Iris pigment epithelial cell (primary cell): ENCODE data around the gene MPHOSPH8.
"Not testable (repeated sequence)": the region's sequence is repeated elsewhere in the genome, so short reads cannot be mapped to it uniquely, and the experiment has no call there.

ENCODE experiments used
- DNase-seq: peaks from one replicate; pipeline ENCODE4 v3.0.0-alpha.2; 2011; ENCODE audit warnings: low read depth

Gene MPHOSPH8

DNA sequence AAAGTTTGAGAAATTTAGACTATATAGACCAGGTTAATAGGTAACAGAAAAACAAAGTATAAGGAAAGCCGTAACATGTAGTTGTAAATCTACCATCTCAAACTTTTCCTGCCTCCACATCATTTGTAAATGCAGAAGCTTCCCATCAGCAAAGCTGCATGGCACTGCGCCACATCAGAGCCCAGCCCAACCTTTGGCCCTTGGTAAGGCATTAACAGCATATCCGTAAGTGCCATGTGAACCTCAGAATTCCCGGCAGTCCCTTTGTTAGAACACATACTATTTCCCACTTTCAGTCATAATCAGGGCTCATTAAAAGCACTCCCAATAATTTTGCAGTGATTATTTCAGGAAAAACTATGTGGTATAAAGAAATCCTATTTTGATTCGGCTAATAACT, 51.6 kb downstream of the MPHOSPH8 start:
- DNase-seq: no peak

DNA sequence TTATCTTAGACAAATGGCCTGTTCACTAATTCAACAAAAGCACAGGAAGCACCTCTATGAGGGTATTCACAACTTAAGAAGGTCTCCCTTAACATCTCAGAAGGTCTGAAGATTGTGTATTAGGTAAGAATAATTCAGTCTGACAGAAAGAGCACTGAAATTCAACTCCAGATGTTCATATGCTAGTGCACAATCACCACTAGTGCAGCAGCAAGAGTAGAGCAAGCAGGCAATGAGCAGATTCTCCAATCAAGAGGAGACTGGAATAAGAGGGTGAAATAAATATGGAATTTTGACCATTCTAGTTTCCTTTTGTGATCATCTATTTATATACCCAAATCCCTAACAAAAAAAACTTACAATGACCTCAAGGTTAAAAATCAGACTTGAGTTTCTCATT, 52.0 kb downstream of the MPHOSPH8 start:
- DNase-seq: no peak

DNA sequence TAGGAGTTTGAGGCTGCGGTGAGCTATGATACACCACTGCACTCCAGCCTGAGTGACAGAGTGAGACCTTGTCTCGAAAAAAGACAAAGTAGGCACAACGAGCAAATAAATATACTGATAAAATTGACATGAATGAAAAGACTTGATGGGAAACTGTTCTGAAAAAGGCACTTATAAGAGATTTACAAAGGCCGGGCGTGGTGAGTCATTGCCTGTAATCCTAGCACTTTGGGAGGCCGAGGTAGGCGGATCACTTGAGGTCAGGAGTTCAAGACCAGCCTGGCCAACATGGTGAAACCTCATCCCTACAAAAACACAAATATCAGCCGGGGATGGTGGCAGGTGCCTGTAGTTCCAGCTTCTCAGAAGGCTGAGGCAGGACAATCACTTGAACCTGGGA, 58.0 kb downstream of the MPHOSPH8 start:
- DNase-seq: peak; percentile 85

DNA sequence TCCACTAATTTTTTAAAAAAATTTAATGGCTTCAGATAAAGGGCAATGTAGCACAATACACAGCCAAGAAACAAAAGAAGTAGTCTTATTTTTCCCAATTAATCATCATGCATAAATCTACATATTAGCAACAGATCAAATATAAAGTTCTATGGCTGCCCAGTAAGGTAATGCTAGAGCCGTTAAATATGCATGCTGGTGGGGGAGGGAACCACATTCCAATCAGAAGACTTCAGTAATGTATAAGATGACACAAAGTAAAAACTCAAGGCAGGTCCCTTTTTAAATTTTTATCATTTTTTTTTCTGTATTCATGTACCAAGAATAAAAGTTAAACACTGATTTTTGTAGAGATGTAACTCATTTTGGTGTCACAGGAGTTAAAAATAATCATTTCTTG, 62.0 kb downstream of the MPHOSPH8 start:
- no peak for DNase-seq

DNA sequence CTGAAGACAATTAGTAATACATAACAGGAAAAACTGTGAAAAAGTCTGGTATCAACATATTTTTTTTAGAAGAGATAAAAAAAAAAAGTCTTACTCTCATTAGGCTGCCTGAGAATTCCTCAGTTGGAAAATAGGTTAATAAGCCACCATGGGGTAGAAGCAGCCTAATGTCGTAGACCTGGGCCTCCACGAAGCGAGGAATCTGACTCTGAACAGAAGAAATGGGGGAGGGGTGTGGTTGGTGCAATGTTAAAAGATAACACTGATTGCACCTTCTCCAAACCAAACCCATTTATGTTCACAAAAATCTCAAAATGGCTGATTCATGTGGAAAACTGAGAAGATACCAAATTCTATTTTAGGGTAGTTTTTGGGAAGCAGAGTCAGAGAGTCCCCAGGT, 62.4 kb downstream of the MPHOSPH8 start:
- DNase-seq: no peak

DNA sequence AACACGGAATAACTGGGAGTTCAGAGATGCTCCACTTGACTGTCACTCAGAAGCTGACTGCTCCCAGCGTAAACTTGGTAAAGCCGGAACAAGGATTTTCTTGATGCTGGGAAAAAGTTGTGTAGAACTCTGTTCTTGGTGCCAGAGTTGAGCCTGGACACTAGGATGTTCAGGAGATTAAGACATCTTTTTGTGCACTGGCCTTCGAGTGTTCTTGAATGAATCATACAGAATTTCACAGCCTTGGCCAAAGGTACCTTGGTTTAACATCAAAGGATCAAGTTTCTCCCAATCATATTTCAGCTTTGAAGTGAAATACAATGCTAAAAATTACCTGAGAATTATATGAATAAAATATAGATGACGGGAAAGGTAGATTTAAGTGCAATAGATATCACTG, 67.5 kb downstream of the MPHOSPH8 start:
- DNase-seq: not testable (repeated sequence)

DNA sequence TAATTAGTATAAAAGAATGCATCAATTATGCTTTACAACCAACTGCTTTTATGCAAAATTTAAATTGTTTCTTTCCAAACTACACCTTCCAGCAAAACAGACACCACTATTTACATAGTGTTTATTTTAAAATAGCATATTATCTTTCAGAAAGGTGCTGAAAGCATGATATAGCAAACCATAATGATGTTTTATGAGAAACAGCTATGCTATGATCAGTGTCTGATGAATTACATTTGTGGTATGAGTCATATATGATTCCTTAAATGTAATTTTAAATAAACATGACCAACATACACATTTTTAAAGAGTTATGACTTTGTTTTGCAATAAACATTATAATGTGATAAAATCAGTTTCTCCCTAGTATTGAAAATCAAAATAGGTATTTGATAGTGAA, 68.2 kb downstream of the MPHOSPH8 start:
- not testable (repeated sequence) for DNase-seq

DNA sequence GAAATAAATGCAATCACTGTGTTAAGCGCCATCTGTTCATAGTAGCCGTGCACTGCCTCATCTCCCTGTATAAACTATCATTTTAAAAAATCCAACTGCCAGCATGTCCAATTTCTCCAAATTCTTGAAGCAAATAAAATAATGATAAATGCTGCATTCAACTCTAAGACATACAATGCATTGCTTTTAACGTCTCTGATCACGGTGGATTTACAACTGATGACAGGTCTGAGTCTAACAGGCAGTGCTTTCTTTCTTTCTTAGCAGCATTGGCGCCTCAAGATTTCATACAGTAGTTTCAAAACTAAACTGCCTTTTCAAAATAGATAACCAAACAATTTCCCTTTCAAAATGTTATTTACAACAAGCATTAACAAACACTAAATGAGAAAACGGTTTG, 70.8 kb downstream of the MPHOSPH8 start:
- DNase-seq: not testable (repeated sequence)

DNA sequence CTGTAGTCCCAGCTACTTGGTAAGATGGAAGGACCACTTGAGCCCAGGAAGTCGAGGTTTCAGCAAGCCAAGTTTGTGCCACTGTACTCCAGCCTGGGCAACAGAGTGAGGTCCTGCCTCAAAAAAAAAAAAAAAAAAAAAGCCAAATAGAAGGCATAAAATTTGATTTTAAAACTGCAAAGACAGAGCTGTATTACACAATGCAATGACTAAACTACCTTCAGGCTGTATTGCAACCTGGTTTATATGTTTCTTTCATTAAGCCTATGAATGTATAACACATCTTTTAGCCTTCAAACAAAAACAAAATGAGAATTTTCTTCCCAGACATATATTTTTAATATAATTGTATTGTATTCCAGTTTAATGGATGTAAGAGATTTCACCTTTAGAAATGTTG, 75.6 kb downstream of the MPHOSPH8 start:
- not testable (repeated sequence) for DNase-seq

DNA sequence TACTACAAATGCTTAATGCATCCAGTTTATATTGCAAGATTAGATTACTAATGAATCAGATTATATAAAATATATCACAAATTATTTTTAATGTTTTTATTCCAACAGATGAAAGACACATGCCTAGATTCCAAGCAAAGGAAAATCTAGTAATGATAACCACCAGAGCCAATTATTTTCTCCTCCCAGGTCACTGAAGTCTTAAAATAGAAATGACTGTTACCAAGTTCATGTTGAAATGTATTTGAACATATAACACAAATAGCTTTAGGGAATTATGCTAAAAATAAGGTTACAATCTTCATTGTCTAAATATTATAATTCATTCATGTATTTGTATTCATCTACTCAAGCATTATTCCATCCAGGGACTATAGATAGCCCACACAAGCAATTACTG, 76.3 kb downstream of the MPHOSPH8 start:
- not testable (repeated sequence) for DNase-seq

DNA sequence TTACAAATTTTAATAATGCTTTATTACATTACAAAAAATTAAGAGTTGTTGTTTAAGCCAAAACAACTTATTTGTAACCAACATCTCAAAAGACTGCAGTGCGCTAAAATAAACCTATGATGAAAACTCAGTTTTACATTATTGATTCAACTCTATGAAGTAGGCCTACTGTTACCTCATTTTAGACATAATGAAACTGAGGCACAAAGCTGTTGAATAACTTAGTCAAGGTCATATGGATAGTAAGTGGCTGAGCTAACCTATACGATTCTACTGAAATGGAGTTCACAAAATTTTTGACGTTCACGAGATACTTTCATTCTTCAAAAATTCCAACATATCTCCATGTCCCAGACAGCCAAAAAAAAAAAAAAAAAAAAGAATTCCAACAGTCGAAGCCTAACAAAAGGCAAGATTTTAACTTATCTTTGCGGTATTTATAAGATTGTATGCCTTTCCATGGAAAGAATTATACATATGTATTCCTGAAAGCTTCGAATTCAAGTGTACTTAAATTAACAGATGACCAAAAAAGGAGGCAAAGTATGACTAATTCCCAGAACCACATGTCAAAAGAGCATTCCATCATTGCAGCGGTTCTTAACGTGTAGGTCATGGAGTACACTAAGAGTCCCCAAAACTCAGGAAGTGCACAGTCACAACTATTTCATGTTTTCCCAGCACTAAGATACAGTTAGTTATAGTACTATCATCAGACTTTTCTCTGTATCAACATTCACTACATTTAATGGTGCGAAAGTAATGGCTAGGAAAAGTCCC, 79.9 kb downstream of the MPHOSPH8 start:
- peak; percentile 89 for DNase-seq

DNA sequence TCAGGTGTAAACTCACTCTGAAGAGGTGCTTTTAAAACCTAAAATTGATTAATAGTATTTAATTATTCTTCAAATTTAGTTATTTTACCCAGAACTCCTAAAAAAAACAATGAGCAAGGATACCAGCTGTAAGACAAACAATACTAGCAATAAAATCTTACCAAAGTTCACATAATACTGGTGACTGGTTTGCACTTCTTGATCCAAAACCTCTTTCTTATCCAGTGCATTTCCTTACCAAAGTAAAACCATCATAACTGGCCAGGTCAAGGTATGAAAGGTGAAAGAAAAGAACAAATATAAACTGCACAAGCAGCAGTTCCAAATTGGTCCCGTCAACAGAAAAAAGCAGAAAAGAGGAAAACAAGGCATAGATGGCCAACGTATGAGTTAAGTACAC, 86.6 kb downstream of the MPHOSPH8 start:
- DNase-seq: no peak
